ENCODE measurements around the gene HS6ST1.
A peak's percentile ranks its signal among the peaks of the same experiment; 100 is the strongest.
"Not testable (repeated sequence)": the region's sequence is repeated elsewhere in the genome, so short reads cannot be mapped to it uniquely, and the experiment has no call there.

Gene HS6ST1

GRCh38 chr2:128267197-128267596, 51.5 kb downstream of the HS6ST1 start:
- peak; percentile 34 for DNase-seq (ENCODE audit: low spot score)

DNA sequence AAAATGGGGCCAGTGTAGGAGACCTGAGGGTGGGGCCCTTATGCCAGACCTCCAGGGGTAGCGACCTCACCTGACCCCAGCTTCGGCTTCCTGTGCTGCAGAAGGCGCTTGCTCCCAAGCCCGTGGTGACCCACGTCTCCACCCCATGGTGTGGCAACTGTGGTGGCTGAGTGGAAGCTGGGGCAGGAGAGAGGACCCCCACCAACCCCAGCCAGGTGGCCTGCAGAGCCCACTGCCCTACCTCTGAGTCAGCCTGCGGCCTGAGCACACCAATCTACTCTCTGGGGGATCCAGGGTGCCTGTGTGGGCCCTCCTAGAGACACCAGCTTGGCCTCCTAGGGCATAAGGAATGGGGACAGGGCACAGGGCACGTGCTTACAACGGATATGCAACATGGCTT, 52.2 kb downstream of the HS6ST1 start:
- not testable (repeated sequence) for DNase-seq (ENCODE audit: low spot score)

GRCh38 chr2:128265608-128265993, 53.1 kb downstream of the HS6ST1 start:
- not testable (repeated sequence) for DNase-seq (ENCODE audit: low spot score)

GRCh38 chr2:128264881-128265607, 53.6 kb downstream of the HS6ST1 start:
- DNase-seq (ENCODE audit: low spot score), result no peak

GRCh38 chr2:128263902-128264331, 54.8 kb downstream of the HS6ST1 start:
- peak; percentile 28 for DNase-seq (ENCODE audit: low spot score)

GRCh38 chr2:128262315-128263253, 56.1 kb downstream of the HS6ST1 start:
- DNase-seq (ENCODE audit: low spot score), result peak; percentile 40

- DNase-seq (ENCODE audit: low spot score), result peak; percentile 58
Observed at GRCh38 chr2:128261245-128262128, 57.2 kb downstream of the HS6ST1 start.

GRCh38 chr2:128260239-128261138, 58.2 kb downstream of the HS6ST1 start:
- peak; percentile 83 for DNase-seq (ENCODE audit: low spot score)

DNA sequence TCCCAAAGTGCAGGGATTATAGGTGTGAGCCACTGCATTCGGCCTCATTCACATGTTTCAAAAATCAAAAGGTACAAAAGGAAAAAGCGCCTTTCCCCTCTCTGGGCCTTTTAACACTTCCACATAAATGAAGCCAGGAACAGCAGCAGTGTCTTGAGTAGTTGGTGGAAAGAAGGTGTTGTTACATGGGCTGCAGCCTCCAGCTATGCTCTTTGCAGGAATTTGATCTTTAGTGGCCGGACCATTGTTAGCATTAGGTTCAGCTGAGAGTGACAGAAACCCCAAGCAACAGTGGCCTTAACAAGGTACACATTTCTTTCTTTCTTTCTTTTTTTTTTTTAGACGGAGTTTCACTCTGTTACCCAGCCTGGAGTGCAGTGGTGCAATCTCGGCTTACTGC, 59.1 kb downstream of the HS6ST1 start:
- peak; percentile 27 for DNase-seq (ENCODE audit: low spot score)

GRCh38 chr2:128258218-128258617, 60.5 kb downstream of the HS6ST1 start:
- DNase-seq (ENCODE audit: low spot score), result no peak

DNA sequence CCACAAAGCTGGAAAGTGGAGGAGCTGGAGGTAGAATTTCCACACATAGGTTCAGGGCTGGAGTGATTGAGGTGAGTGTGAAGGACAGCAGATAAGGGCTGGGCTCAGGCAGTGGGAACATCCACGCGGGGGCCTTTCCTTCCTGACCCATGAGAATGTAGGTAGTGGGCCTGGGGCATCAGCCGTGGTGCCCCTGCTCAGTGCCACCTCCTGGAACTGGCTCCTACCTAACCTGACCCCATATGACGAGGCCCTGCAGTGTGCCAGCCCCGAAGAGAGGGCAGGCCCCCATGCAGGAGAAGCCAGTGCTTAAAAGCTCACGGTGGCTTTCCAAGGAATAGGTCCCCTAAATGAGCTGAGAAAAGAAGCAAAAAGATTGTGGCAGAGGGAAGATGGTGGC, 66.2 kb downstream of the HS6ST1 start:
- no peak for DNase-seq (ENCODE audit: low spot score)

DNA sequence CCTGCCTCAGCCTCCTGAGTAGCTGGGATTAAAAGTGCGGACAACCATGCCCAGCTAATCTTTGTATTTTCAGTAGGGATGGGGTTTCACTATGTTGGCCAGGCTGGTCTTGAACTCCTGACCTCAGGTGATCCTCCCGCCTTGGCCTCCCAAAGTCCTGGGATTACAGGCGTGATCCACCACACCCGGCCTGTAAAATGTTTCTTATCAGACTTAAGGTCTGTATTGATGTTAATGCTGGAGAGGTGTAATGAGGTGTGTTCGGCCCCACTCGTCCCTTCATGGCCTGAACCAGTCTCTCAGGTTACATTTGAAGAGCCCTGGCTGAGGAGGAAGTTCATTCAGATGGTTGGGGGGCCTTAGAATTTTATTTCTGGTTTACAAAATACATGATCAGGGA, 66.6 kb downstream of the HS6ST1 start:
- DNase-seq (ENCODE audit: low spot score), result not testable (repeated sequence)

GRCh38 chr2:128250229-128251025, 68.2 kb downstream of the HS6ST1 start:
- no peak for DNase-seq (ENCODE audit: low spot score)

GRCh38 chr2:128249555-128249954, 69.1 kb downstream of the HS6ST1 start:
- no peak for DNase-seq (ENCODE audit: low spot score)

DNA sequence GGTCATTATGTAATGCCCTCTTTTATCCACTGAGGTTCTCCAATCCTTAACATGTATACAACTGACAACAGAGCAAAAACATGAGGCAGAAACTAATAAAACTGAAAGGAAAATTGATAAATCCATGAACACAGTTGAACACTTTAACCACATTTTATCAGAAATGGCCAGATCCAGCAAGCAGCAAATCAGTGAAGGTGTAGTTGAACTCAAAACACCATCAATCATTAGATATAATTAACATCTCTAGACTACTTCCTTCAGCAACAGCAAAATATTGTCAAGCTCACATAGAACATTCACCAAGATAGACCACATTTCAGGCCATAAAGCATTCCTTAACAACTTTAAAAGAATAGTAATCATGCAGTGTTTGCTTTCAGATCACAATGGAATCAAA, 72.9 kb downstream of the HS6ST1 start:
- no peak for DNase-seq (ENCODE audit: low spot score)

GRCh38 chr2:128241896-128242295, 76.8 kb downstream of the HS6ST1 start:
- no peak for DNase-seq (ENCODE audit: low spot score)

DNA sequence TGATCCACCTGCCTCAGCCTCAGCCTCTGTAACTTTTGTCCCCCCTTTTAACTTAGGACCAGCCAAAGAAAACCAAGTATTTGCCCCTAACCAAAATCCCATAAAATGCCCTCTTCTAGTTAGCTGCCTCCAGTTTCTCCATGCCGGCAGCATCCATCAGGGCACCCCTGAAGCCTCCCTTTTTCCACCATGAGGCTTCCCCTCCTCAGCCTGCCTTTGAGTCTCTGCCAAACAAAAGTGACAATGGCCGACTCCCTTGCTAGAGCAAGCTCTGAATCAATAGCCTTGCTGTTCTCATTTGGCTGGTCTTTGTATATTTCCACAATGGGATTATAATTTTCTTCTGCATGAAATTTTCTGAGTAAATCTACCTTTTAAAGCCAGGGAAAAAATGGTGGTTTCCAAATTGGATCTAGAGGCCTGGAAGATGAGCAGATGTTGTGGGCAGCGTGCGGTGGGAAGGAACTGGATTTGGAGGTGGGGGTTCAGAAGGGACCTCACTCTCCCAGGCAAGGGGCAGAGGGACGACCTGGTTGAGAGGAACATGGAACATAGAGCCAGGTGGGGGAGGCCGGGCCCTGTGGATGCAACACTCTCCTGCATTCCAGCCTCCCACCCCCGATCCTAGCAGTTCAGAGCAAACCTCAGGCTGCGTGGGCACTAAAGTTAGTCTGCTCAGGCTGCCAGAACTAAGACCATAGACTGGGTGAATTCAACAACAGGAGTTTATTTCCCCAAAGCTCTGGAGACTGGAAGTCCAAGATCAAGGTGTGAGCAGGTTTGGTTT, 80.6 kb downstream of the HS6ST1 start:
- DNase-seq (ENCODE audit: low spot score), result no peak

- DNase-seq (ENCODE audit: low spot score), result no peak
Observed at GRCh38 chr2:128237081-128237534, 81.6 kb downstream of the HS6ST1 start.

DNA sequence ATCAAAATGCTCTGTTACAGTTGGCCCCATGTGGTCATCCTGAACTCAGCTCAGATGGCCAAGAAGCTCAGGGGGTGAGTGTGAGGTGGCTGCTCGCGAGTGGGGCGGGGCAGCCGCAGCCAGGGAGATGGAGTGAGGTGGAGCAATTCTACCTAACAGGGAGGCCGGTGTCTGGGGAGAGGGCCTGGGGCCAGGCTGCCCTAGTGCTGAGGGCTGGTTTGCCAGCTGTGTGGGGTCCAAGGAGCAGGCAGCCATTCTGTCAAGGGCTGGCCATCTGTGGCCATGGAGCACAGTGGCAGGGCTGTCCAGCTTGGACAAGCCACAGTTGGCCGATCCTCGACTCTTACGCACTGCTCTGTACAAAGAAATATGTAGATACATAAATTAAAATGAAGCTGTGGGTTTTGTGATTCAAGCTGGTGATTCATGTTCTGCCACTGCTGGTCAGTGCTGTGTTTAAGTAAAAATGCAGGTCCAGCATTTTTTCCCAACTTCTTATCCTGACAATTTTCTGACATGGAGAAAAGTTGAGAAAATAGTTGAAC, 82.1 kb downstream of the HS6ST1 start:
- no peak for DNase-seq (ENCODE audit: low spot score)

Measured in ecto neural progenitor cell (in vitro differentiated cells).